Measurements from ENCODE around the gene MPRIP.

DNA sequence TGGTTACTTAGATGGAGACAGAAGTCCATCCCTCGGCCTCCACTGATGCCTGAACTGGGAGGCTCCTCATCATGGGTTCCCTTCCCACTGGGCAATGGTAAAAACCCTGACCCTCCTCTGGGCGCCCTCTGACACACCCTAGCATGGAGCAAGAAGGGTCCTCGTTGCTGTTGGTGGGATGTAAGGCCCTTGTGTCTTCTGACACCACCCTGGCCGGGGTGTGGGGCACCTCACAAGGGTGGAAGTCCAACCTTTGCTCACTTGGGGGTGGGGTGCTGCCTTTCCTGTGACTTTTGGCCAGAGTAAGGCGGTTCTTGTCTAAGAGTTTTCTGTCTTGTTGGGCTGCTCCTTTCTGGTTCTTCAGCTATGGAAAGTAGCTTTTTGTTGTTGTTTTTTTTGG lies 28.7 kb downstream of the MPRIP start:
- TF ChIP-seq, protein P1, sequence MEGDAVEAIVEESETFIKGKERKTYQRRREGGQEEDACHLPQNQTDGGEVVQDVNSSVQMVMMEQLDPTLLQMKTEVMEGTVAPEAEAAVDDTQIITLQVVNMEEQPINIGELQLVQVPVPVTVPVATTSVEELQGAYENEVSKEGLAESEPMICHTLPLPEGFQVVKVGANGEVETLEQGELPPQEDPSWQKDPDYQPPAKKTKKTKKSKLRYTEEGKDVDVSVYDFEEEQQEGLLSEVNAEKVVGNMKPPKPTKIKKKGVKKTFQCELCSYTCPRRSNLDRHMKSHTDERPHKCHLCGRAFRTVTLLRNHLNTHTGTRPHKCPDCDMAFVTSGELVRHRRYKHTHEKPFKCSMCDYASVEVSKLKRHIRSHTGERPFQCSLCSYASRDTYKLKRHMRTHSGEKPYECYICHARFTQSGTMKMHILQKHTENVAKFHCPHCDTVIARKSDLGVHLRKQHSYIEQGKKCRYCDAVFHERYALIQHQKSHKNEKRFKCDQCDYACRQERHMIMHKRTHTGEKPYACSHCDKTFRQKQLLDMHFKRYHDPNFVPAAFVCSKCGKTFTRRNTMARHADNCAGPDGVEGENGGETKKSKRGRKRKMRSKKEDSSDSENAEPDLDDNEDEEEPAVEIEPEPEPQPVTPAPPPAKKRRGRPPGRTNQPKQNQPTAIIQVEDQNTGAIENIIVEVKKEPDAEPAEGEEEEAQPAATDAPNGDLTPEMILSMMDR (IDR thresholded peaks at IDR 0.05) = no peak
- no peak for TF ChIP-seq EZH2 (IDR thresholded peaks at IDR 0.05; ENCODE audit: borderline replicate concordance, insufficient read depth, low read depth, low read length, poor library complexity, severe bottlenecking)
